Measurements from ENCODE around the gene PPA2.

PPA2 gene

GRCh38 chr4:105369988-105370387, 103.9 kb downstream of the PPA2 start:
- no peak for TF ChIP-seq USF1 (IDR thresholded peaks at IDR 0.05)
- no peak for TF ChIP-seq REST (IDR thresholded peaks at IDR 0.05; ENCODE audit: low read depth)
- no peak for TF ChIP-seq TCF12 (IDR thresholded peaks at IDR 0.05; ENCODE audit: low read depth)
- no peak for TF ChIP-seq ZBTB7A (IDR thresholded peaks at IDR 0.05; ENCODE audit: low read depth)
- no peak for TF ChIP-seq FOXM1 (IDR thresholded peaks at IDR 0.05; ENCODE audit: borderline replicate concordance, low read depth)
- no peak for TF ChIP-seq NFIC (IDR thresholded peaks at IDR 0.05)
- TF ChIP-seq YY1 (IDR thresholded peaks at IDR 0.05; ENCODE audit: low read depth) = no peak
- TF ChIP-seq CREB1 (IDR thresholded peaks at IDR 0.05; ENCODE audit: low read depth) = no peak
- no peak for TF ChIP-seq EP300 (IDR thresholded peaks at IDR 0.05; ENCODE audit: borderline replicate concordance)
- no peak for TF ChIP-seq RAD21 (IDR thresholded peaks at IDR 0.05; ENCODE audit: low read depth)
- no peak for TF ChIP-seq EGR1 (IDR thresholded peaks at IDR 0.05)
- no peak for TF ChIP-seq TAF1 (IDR thresholded peaks at IDR 0.05; ENCODE audit: low read depth)
- TF ChIP-seq CEBPB (IDR thresholded peaks at IDR 0.05) = no peak
- no peak for TF ChIP-seq TEAD4 (IDR thresholded peaks at IDR 0.05)
- no peak for TF ChIP-seq MAX (IDR thresholded peaks at IDR 0.05)

- TF ChIP-seq YY1 (IDR thresholded peaks at IDR 0.05; ENCODE audit: low read depth) (no peak), CEBPB (IDR thresholded peaks at IDR 0.05) (no peak), ZBTB7A (IDR thresholded peaks at IDR 0.05; ENCODE audit: low read depth) (no peak), TEAD4 (IDR thresholded peaks at IDR 0.05) (no peak), USF1 (IDR thresholded peaks at IDR 0.05) (no peak), RAD21 (IDR thresholded peaks at IDR 0.05; ENCODE audit: low read depth) (no peak), TAF1 (IDR thresholded peaks at IDR 0.05; ENCODE audit: low read depth) (no peak), TCF12 (IDR thresholded peaks at IDR 0.05; ENCODE audit: low read depth) (no peak), MAX (IDR thresholded peaks at IDR 0.05) (no peak), EGR1 (IDR thresholded peaks at IDR 0.05) (no peak), FOXM1 (IDR thresholded peaks at IDR 0.05; ENCODE audit: borderline replicate concordance, low read depth) (no peak), EP300 (IDR thresholded peaks at IDR 0.05; ENCODE audit: borderline replicate concordance) (no peak), CREB1 (IDR thresholded peaks at IDR 0.05; ENCODE audit: low read depth) (no peak), NFIC (IDR thresholded peaks at IDR 0.05) (no peak), REST (IDR thresholded peaks at IDR 0.05; ENCODE audit: low read depth) (no peak)
Observed at GRCh38 chr4:105361053-105361452, 112.8 kb downstream of the PPA2 start.

- TF ChIP-seq EGR1 (IDR thresholded peaks at IDR 0.05) = no peak
- no peak for TF ChIP-seq REST (IDR thresholded peaks at IDR 0.05; ENCODE audit: low read depth)
- TF ChIP-seq NFIC (IDR thresholded peaks at IDR 0.05) = no peak
- no peak for TF ChIP-seq CEBPB (IDR thresholded peaks at IDR 0.05)
- TF ChIP-seq RAD21 (IDR thresholded peaks at IDR 0.05; ENCODE audit: low read depth) = no peak
- TF ChIP-seq TEAD4 (IDR thresholded peaks at IDR 0.05) = no peak
- TF ChIP-seq ZBTB7A (IDR thresholded peaks at IDR 0.05; ENCODE audit: low read depth) = no peak
- TF ChIP-seq FOXM1 (IDR thresholded peaks at IDR 0.05; ENCODE audit: borderline replicate concordance, low read depth) = no peak
- no peak for TF ChIP-seq EP300 (IDR thresholded peaks at IDR 0.05; ENCODE audit: borderline replicate concordance)
- no peak for TF ChIP-seq TCF12 (IDR thresholded peaks at IDR 0.05; ENCODE audit: low read depth)
- TF ChIP-seq TAF1 (IDR thresholded peaks at IDR 0.05; ENCODE audit: low read depth) = no peak
- TF ChIP-seq USF1 (IDR thresholded peaks at IDR 0.05) = no peak
- no peak for TF ChIP-seq MAX (IDR thresholded peaks at IDR 0.05)
- TF ChIP-seq CREB1 (IDR thresholded peaks at IDR 0.05; ENCODE audit: low read depth) = no peak
- TF ChIP-seq YY1 (IDR thresholded peaks at IDR 0.05; ENCODE audit: low read depth) = no peak
Observed at GRCh38 chr4:105357258-105357980, 116.4 kb downstream of the PPA2 start.

Data from Ishikawa (cell line).